Cerebellar nuclear complex (tissue), 1 donor: Measurements from ENCODE around the gene MOSPD2.
A peak's percentile ranks its signal among the peaks of the same experiment; 100 is the strongest.

Experiments
- DNase-seq, 2 experiments: peaks; one replicate each; lab custom pipeline; 2025; lab: John Stamatoyannopoulos, UW

MOSPD2 gene

GRCh38 chrX:14872851-14873675 is at the start of gene MOSPD2, which contains the start of gene FANCB:
MOSPD2 (plus strand) TSS chrX:14873421; CDS start chrX:14873529, 108 bp downstream.
FANCB (minus strand) TSS chrX:14873069; CDS start chrX:14865510, 7,559 bp downstream.
- DNase-seq = peak; percentile 74 to 77

- no peak for DNase-seq
Observed at GRCh38 chrX:14825851-14826250, 47.4 kb upstream of the MOSPD2 start.

GRCh38 chrX:14826319-14826718 is 46.9 kb upstream of the MOSPD2 start:
- no peak for DNase-seq

GRCh38 chrX:14829643-14830042 is 43.6 kb upstream of the MOSPD2 start:
- DNase-seq = no peak

- no peak for DNase-seq
Observed at GRCh38 chrX:14832151-14832550, 41.1 kb upstream of the MOSPD2 start.

GRCh38 chrX:14832586-14832985 is 40.6 kb upstream of the MOSPD2 start:
- no peak for DNase-seq

- no peak for DNase-seq
Observed at GRCh38 chrX:14837155-14837554, 36.1 kb upstream of the MOSPD2 start.

- DNase-seq = no peak
Observed at GRCh38 chrX:14843666-14844065, 29.6 kb upstream of the MOSPD2 start.

- no peak for DNase-seq
Observed at GRCh38 chrX:14851526-14851925, 21.7 kb upstream of the MOSPD2 start.

- no peak for DNase-seq
Observed at GRCh38 chrX:14864631-14865030, 8.6 kb upstream of the MOSPD2 start.

- no peak for DNase-seq
Observed at GRCh38 chrX:14865201-14865600, 8.0 kb upstream of the MOSPD2 start.

GRCh38 chrX:14871767-14872166 is 1.5 kb upstream of the MOSPD2 start:
- no peak for DNase-seq

GRCh38 chrX:14872355-14872754 is 866 bp upstream of the MOSPD2 start:
- no peak for DNase-seq

GRCh38 chrX:14873676-14874049 is 442 bp downstream of the MOSPD2 start:
- no peak for DNase-seq

GRCh38 chrX:14875624-14876023 is 2.4 kb downstream of the MOSPD2 start:
- DNase-seq = no peak

- no peak for DNase-seq
Observed at GRCh38 chrX:14883826-14884225, 10.6 kb downstream of the MOSPD2 start.

GRCh38 chrX:14884714-14885113 is 11.5 kb downstream of the MOSPD2 start:
- no peak for DNase-seq

- DNase-seq = no peak
Observed at GRCh38 chrX:14886252-14886651, 13.0 kb downstream of the MOSPD2 start.

- no peak for DNase-seq
Observed at GRCh38 chrX:14896273-14896672, 23.1 kb downstream of the MOSPD2 start.

- DNase-seq = no peak
Observed at GRCh38 chrX:14897042-14897441, 23.8 kb downstream of the MOSPD2 start.

GRCh38 chrX:14899607-14900006 is 26.4 kb downstream of the MOSPD2 start:
- no peak for DNase-seq

GRCh38 chrX:14902537-14902936 is 29.3 kb downstream of the MOSPD2 start:
- no peak for DNase-seq

GRCh38 chrX:14903891-14904290 is 30.7 kb downstream of the MOSPD2 start:
- no peak for DNase-seq

- DNase-seq = no peak
Observed at GRCh38 chrX:14913241-14913640, 40.0 kb downstream of the MOSPD2 start.
